ENCODE data around the gene GNB3. TPM values are rescaled to one million over a fixed set of nuclear protein-coding genes. Genes with fewer than 3 reads are reported as not detected.

Gene GNB3
- polyA plus RNA-seq, 4 donors, result 3.1 to 12.0 (median 7.9) TPM

DNA sequence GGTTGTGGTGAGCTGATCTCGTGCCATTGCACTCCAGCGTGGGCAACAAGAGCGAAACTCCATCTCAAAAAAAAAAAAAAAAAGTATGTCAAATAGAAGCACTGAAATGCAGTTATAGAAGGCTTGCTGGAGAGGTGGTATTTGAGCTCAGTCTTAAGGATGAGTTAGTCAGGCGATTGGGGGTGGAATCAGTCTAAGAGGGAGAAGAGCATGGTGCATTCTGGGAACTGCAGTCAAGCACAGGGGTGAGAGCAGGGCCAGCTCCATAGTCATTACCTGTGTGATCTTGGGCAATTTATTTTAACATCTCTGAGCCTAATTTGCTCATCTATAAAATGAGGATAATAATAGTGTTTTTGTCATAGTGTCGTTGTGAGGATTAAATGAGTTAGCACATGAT is 5.9 kb upstream of the GNB3 start:
- no peak for DNase-seq (ENCODE audit: low read depth in 4 of 4, low spot score in 2 of 4)

DNA sequence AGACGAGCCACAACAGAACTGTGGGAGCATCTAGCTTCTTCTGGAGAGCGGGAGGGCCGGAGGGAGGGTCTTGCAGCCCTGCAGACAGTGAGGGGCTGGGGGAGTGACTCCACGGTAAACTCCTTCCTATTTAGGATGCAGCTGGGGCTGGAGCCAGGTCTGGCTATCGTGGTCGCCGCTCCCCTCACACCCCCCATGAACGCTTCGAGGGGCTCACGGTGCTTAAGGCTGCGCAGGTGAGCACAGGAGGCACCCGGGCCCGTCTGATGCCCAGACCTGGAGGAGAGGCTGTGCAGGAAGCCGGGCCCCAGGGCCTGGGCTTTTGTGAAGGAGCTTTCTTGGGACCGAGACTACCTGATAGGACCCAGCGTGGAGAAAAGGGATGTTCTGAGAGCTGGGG is 3.9 kb upstream of the GNB3 start:
- no peak for DNase-seq (ENCODE audit: low read depth in 4 of 4, low spot score in 2 of 4)

DNA sequence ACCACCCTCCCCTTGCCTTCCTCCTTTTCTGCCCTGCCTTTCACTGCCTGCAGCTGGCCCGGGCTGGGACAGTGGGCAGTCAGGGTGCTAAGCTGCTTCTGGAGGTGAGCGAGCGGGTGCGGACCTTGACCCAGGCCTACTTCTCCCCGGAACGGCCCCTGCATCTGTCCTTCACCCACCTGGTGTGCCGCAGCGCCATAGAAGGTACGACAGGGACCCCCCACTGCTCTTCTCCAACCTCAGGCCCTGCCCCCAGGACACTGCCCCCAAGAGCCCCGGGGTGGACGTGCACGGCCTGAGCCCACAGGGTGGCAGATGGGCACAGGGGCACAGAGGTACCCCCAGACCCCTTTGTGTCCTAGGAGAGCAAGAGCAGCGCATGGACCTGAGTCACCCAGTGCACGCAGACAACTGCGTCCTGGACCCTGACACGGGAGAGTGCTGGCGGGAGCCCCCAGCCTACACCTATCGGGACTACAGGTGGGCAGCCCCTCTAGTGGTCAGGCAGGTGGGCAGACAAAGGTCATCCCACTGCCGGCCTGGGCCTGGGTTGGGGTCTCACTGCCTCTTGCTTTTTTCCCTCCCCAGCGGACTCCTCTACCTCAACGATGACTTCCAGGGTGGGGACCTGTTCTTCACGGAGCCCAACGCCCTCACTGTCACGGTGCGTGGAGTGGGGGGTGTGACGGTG is 3.2 kb upstream of the GNB3 start:
- no peak for DNase-seq (ENCODE audit: low read depth in 4 of 4, low spot score in 2 of 4)

DNA sequence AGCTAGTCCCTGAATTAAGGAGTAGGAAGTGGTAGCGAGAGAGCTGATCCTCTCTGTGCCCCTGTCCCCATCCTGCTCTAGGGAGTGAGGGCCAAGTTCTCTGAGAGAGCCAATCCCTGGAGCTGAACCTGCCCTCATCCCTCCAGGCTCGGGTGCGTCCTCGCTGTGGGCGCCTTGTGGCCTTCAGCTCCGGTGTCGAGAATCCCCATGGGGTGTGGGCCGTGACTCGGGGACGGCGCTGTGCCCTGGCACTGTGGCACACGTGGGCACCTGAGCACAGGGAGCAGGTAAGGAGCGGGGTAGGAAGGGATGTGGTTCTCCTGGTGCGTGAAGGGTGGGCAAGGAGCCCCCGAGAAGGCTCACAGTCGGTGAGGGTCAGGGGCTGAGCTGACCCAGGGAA is 1.9 kb upstream of the GNB3 start:
- DNase-seq (ENCODE audit: low read depth in 4 of 4, low spot score in 2 of 4), result no peak

DNA sequence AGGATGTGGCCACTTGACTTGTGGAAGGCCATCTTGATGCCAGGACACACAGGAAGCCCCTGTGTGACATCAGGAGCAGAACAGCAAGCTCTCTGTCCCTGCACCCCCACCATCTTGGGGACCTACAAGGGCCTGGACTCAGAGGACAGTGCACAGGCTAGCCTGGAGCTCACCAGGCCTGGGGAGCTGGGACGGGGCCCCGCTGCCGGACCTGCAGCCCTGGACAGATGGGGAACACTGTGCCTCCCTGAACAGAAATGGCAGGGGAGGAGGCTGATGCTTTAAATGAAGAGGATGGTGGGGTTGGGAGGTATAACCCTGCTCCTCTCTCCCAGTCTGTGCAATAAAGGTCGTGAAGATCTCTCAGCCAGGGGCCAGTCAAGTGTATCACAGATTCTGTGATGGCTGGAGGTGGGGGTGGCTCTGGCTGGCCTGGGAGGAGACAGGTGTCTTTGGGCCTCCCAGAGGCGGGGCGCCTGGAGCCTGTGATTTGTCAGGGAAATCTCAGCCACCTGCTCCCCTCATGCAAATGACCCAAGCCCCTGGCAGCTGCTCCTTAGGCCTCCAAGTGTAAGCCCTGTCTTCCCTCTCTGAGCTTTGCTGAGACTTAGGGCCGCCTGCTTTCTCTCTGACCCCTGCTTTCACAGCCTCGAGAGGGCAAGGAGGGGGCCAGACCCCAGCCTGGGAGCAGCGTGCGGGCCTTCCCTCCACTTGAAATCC is 1.1 kb upstream of the GNB3 start:
- no peak for DNase-seq (ENCODE audit: low read depth in 4 of 4, low spot score in 2 of 4)

DNA sequence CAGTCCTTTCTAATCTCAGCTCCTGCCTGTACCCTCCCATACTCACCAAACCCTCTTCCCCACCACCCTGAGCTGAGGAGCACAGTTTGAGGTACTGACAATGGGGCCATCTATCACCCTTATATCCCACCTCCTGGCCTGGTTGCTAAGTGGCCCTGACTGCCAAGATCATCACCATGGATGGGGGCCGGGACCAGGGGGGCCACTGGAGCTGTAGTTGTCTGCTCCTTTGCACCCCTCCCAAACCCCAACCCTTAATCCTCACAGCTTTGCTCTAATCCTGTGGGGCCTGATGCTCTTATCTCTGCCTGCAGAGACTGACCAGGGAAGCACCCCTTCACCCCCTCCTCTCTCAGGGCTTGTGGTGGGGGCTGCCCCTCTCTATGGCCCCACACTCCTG is 395 bp upstream of the GNB3 start:
- DNase-seq (ENCODE audit: low read depth in 4 of 4, low spot score in 2 of 4), result no peak

DNA sequence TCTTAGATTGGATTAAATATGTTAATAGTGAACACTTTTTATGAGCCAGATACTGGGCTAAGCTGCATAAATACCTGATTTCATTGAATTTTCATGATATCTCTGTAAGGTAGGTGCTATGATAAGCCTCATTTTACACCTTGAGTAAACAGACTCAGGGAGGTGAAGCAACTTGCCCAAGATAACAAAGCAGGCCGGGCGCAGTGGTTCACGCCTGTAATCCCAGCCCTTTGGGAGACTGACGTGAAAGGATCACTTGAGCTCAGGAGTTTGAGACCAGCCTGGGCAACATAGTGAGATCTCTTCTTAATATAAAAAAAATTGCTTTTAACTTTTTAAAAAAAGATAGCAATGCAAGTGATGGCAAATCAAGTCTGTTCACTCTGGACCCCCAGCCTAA is 1.4 kb downstream of the GNB3 start:
- no peak for DNase-seq (ENCODE audit: low read depth in 4 of 4, low spot score in 2 of 4)

DNA sequence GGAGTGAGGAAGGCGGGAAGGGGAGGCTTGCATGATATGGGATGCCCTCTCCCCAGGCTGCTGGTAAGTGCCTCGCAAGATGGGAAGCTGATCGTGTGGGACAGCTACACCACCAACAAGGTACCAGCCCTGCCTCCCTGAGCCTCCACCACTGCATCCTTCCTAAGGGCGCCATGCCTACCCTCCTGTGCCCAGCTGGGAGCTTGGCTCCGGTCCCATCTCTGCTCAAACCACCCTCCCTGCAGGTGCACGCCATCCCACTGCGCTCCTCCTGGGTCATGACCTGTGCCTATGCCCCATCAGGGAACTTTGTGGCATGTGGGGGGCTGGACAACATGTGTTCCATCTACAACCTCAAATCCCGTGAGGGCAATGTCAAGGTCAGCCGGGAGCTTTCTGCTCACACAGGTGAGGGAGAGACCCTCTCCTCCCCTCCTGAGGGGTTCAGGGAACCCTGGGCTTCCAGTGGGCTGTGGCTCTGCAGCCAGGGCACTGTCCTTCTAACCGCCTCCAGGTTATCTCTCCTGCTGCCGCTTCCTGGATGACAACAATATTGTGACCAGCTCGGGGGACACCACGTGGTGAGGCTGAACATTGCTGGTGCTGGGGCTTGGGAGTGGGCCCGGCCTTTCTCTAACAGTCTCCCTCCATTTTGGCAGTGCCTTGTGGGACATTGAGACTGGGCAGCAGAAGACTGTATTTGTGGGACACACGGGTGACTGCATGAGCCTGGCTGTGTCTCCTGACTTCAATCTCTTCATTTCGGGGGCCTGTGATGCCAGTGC is 2.6 kb downstream of the GNB3 start:
- DNase-seq (ENCODE audit: low read depth in 4 of 4, low spot score in 2 of 4), result no peak

DNA sequence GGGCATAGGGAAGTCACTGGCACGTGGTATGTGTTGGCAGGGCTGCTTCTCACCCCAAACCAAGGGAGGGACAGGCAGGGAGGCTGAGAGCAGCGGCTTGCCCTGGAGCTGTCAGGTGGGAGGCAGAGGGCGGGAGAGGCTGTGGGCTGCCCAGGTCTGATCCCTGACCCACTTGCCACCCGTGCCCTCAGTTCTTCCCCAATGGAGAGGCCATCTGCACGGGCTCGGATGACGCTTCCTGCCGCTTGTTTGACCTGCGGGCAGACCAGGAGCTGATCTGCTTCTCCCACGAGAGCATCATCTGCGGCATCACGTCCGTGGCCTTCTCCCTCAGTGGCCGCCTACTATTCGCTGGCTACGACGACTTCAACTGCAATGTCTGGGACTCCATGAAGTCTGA is 4.7 kb downstream of the GNB3 start:
- no peak for DNase-seq (ENCODE audit: low read depth in 4 of 4, low spot score in 2 of 4)

DNA sequence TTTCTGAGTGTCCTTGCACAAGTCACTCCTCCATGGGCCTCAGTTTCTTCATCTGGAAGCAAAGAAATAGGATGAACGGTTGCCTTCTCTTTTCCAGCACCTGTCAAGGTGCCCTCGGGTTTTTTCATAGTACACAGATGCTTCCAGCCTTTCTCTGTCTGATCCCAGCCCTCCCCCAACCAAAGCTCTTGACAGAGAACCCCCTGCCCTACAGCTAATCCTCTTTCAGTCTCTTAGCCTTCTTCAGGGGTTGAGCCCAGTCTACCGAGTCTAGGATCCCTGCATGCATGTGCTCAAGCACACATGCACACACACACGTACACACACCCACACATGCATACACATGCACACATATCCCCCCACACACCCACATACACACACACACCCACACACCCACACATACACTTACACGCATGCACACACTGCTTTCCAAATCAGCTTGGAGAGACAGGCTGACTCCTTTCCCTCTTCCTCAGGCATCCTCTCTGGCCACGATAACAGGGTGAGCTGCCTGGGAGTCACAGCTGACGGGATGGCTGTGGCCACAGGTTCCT is 5.7 kb downstream of the GNB3 start:
- DNase-seq (ENCODE audit: low read depth in 4 of 4, low spot score in 2 of 4), result no peak

DNA sequence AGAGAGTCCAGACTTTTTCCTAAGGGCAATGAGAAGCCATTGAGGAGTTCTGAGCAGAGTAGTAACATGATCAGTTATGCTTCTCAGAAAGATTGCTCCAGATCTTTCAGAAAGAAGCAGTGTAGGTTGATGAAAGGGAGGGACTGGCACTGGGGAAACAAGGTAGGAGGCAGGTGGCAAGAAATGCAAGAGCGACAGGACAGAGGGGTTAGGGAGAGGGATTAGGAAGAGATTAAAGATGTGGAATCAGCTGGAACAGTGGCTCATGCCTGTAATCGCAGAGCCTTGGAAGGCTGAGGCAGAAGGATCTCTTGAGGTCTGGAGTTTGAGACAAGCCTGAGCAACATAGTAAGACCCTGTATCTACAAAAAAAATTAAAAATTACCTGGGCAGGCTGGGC is 7.0 kb downstream of the GNB3 start:
- no peak for DNase-seq (ENCODE audit: low read depth in 4 of 4, low spot score in 2 of 4)

DNA sequence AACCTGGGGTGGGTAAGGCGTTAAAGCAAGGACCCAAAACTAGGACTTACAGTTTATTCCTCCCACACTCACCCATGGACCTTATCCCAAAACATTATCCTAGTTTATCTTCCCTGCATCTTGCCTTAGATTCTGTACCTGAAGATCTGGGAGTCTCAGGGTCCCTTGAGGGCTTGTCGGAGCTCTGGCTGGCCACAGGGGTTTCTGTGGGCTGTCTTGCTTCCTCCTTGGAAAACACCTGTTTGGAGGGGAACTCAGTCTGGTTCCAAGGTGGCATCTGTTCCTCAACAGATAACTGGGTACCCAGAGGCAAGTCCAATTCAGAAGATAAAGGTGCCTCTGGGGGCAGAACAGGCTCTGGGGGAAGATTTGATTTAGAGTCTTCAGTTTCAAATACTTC is 8.7 kb downstream of the GNB3 start:
- no peak for DNase-seq (ENCODE audit: low read depth in 4 of 4, low spot score in 2 of 4)

DNA sequence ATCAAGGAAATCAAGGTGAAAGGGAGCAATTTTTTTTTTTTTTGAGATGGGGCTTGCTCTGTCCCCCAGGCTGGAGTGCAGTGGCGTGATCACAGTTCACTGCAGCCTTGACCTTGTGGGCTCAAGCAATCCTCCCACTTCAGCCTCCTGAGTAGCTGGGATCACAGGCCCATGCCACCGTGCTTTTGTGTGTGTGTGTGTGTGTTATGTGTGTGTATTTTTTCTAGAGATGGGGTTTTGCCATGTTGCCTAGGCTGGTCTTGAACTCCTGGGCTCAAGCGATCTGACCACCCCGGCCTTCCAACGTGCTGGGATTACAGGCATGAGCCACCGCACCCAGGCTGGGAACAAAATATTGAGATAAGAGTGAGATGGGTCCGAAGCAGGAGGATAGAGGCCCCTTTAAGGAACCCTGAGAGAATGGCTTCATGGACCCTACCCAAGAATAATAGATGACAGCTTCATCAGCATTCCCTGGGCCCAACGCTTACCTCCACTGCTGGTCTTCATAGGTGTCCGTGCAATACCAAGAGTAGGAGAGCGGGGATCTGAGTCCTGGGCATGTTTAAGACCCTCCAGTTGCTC is 9.3 kb downstream of the GNB3 start:
- no peak for DNase-seq (ENCODE audit: low read depth in 4 of 4, low spot score in 2 of 4)

DNA sequence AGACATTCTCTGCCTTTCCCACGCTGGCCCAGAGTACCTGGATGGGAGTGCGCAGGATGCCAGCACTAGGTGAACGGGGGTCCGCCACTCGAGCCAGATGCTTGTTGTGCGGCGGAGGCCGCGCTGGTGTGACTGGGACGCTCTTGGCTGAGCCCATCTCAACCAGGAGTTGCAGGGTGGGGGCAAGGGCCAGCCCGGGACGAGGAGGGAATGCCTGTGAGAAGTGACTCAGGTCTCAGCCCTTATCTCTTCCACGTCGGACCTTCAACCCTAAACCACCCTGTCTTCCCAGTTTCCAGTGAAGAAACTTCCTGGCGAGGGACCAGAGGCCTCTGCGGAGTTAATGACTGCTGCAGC is 10.0 kb downstream of the GNB3 start:
- DNase-seq (ENCODE audit: low read depth in 4 of 4, low spot score in 2 of 4), result no peak

DNA sequence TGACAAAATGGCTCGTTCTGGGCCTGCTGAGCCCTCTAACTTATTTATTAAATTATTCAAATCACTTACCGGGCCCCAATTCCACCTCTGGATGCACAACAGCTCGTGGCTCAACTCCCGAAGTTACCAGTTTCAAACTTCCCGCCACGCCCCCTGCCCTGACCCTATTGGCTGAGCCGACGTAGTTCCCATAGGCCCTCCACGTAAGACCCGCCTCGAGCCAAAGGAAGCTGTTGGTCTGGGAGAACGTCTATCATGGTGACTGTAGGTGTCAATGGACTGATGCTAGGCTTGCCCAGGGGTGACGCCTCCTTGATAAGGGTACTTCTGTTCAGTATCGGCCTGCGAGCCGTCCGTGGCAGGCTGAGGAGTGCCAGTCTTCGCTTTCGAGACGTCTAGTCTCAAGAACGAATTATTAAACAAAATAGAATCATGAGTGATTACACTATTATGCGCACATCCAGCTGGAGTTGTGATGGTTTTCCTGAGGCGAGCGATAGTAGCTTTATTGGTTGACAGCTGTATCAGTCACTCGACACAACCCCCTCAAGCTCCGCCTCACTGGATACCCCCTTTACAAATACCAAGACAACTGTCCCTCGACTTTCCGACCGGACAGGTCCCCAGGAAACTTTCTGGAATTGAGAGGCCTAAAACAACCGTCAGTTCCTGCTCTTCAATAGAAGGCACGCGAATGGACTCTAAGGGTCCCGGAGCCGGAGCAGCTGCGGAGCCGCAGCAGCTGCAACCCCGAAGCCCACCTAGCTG is 10.6 kb downstream of the GNB3 start, which contains the start of gene CDCA3:
Gene CDCA3, minus strand, starts transcription at position 134 of the 768 bp plus-strand sequence. CDS start 334 bp downstream, outside the sequence.
- peak in 2 of 4 donors; percentile 87 to 94 for DNase-seq (ENCODE audit: low read depth in 4 of 4, low spot score in 2 of 4)

DNA sequence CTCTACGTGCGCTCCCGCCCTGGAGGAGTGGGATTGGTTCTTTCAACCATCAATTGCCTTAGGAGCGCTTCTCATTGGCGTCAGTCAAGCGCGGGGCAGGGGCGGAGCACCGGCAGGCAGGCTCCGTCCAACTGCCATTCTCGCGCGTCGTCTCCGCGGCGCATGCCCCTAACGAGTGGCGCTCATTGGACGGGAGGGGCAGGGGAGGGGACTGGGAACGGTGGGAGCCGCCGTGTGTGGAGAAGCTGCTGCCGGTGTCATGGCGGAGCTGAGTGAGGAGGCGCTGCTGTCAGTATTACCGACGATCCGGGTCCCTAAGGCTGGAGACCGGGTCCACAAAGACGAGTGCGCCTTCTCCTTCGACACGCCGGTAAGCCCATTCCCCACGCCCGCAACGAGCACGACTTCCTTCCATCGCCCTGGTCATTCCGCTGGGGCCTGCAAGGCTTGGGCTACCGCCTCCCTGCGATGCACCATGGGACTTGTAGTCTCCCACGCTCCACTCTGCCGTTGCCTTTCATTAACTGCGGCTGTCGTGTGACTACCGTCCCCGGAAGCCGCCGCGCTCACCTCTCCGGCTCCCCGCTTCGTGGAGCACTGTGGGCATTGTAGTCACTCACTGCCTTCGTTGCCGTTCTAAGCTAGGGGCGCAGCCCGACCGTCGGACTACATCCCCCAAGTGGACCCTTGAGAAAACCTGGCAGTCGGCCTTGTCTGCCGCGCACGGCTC is 11.4 kb downstream of the GNB3 start, which contains the start of gene USP5:
Gene USP5, plus strand, starts transcription at position 230 of the 730 bp plus-strand sequence. Its CDS starts 30 bp downstream, at position 260.
- peak; percentile 99 to 100 (median 100) for DNase-seq (ENCODE audit: low read depth in 4 of 4, low spot score in 2 of 4)

DNA sequence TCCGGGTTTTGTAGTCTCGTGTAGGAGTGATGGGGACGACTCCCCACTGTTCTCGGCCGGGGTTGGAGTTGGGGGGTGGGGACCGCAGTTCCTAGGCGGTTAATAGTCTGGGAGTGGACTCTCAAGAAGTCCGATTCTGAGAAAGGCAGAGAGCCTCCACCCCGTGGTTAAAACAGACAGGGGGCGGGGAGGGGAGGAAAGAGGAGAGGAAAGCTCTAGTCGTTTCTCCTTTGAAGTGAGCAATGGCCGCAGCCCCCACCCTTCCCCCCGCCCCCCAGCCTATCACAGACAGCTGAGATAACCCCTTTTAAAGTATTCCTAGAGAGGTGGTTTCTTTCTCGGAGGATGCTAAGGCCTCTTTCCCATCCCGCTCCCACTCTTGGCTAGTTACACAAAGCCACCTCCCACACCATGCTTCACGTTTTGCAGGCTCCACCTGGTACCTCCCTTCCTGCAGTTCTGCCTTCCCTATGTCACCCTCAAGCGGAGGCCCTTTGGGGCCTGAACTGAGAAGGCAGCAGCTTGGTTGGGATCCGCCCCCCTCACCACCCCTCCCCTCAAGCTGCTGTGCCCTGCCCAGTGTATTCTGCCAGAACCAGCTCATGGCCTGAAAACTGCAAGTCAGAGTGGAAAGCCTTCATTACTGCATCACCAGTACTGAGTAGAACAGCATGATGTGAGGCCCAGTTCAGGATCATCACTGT is 12.1 kb downstream of the GNB3 start:
- DNase-seq (ENCODE audit: low read depth in 4 of 4, low spot score in 2 of 4), result no peak

DNA sequence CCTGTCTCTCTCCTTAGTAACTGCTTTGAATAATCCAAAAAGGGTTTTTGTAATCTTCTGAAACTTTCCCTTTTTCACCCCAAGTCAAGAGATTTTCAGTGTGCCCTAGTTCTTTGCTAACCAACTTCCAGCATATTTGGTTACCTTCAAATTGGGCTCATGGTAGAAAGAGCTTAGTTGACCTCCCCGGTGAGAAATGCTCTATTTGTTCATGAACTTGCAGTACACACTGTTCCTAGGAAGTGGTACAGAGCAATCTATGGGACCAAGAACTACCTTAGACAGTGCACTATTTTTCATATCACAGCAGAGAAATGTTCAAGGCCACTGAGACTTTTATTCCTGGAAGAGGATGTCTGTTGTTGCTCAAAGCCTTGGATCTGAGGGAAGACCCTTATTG is 12.9 kb downstream of the GNB3 start:
- no peak for DNase-seq (ENCODE audit: low read depth in 4 of 4, low spot score in 2 of 4)

DNA sequence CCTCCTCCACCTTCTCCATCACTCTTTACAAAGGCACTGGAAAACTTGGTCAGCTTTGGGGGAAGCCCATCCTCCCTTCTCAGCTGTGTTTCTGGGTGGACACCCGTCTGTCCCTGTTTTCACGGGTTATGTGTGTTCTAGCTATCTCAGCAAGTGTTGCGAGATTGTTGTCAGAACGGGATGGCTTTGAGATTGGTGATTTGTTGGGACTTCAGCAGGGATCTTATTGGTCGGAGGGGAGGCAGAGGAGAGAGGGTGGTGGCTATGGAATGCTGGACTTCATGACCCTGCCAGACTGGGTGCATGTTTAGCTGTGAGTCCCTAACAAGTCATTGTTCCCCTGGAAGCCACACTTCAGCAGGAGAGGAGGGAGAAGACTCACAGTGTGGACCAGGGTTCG is 13.3 kb downstream of the GNB3 start:
- no peak for DNase-seq (ENCODE audit: low read depth in 4 of 4, low spot score in 2 of 4)
